Keratinocyte (primary cell): Measurements from ENCODE around the gene CCDC92B. TPM values are rescaled to one million over a fixed set of nuclear protein-coding genes. Genes with fewer than 3 reads are reported as not detected.

Source experiments
- DNase-seq: peaks from one replicate; pipeline ENCODE4 v3.0.0-alpha.2; 2011; ENCODE audit warnings: low read depth, missing footprints, low spot score
- FAIRE-seq: peaks from 2 replicates; lab custom pipeline; 2011; peaks lifted over from hg19 to GRCh38; lab: Jason Lieb, UNC
- H2AFZ ChIP-seq: 2 replicates; pipeline ENCODE4 v1.6.0; 2012; ENCODE audit warnings: low read length, control low read depth, inconsistent platforms; ENCODE audit not compliant: control insufficient read depth
- H3K27ac ChIP-seq: 2 replicates; pipeline ENCODE4 v1.5.1; 2011; ENCODE audit warnings: low read length; ENCODE audit not compliant: control insufficient read depth, insufficient read depth
- H3K27me3 ChIP-seq: 3 replicates; pipeline ENCODE4 v1.6.0; 2011; ENCODE audit warnings: low read length; ENCODE audit not compliant: control insufficient read depth, insufficient read depth; ENCODE audit errors: extremely low read depth
- H3K36me3 ChIP-seq, 2 experiments: 2 replicates in 1 of 2; 3 replicates in 1 of 2; pipeline ENCODE4 v1.5.1; 2011; ENCODE audit warnings: low read length in 2 of 2, mild to moderate bottlenecking in 1 of 2; ENCODE audit not compliant: control insufficient read depth in 2 of 2, insufficient read depth in 2 of 2; ENCODE audit errors: extremely low read depth in 1 of 2
- H3K4me1 ChIP-seq: 3 replicates; pipeline ENCODE4 v1.5.1; 2011; ENCODE audit warnings: low read length; ENCODE audit not compliant: control insufficient read depth, insufficient read depth; ENCODE audit errors: extremely low read depth
- H3K4me2 ChIP-seq: 3 replicates; pipeline ENCODE4 v1.6.0; 2011; ENCODE audit warnings: low read depth, low read length; ENCODE audit not compliant: control insufficient read depth, insufficient read depth; ENCODE audit errors: extremely low read depth
- H3K4me3 ChIP-seq, 3 experiments: fragments of 200-600 bp in 1 of 3; sonication (generic) in 1 of 3; 2 replicates in 2 of 3; 3 replicates in 1 of 3; pipeline ENCODE4 v1.5.1; 2011 to 2016; ENCODE audit warnings: low read length in 3 of 3, mild to moderate bottlenecking in 3 of 3, control low read depth in 2 of 3, inconsistent platforms in 1 of 3, low read depth in 1 of 3, mixed read lengths in 1 of 3, mixed run types in 1 of 3, moderate library complexity in 1 of 3; ENCODE audit not compliant: control insufficient read depth in 2 of 3, insufficient read depth in 2 of 3; ENCODE audit errors: extremely low read depth in 1 of 3
- H3K79me2 ChIP-seq: 2 replicates; pipeline ENCODE4 v1.6.0; 2012; ENCODE audit warnings: low read length; ENCODE audit not compliant: control insufficient read depth, insufficient read depth
- H3K9ac ChIP-seq: 3 replicates; pipeline ENCODE4 v1.6.0; 2011; ENCODE audit warnings: low read length; ENCODE audit not compliant: control insufficient read depth, insufficient read depth; ENCODE audit errors: extremely low read depth
- H3K9me1 ChIP-seq: 3 replicates; pipeline ENCODE4 v1.6.0; 2011; ENCODE audit warnings: low read length; ENCODE audit not compliant: control insufficient read depth, insufficient read depth; ENCODE audit errors: extremely low read depth
- H3K9me3 ChIP-seq: 2 replicates; pipeline ENCODE4 v1.5.1; 2012; ENCODE audit warnings: low read depth, low read length; ENCODE audit not compliant: control insufficient read depth
- H4K20me1 ChIP-seq: 3 replicates; pipeline ENCODE4 v1.6.0; 2011; ENCODE audit warnings: low read length; ENCODE audit not compliant: control insufficient read depth, insufficient read depth; ENCODE audit errors: extremely low read depth
- CTCF ChIP-seq, 3 experiments: IDR thresholded peaks in 1 of 3; conservative IDR thresholded peaks in 1 of 3; optimal IDR thresholded peaks in 1 of 3; 2 replicates in 2 of 3; 3 replicates in 1 of 3; pipeline versions ENCODE3 to v1.5.1; 2011; ENCODE audit warnings: low read length in 3 of 3, mild to moderate bottlenecking in 3 of 3, moderate library complexity in 2 of 3, control low read depth in 1 of 3, inconsistent platforms in 1 of 3; ENCODE audit not compliant: insufficient read depth in 2 of 3; ENCODE audit errors: extremely low read depth in 1 of 3
- EZH2 ChIP-seq: IDR thresholded peaks from one replicate; pipeline ENCODE4 v1.6.1; 2012; ENCODE audit warnings: inconsistent platforms, mild to moderate bottlenecking, low read length, moderate library complexity
- dilution Hi-C: fragments of 300-500 bp; cut with MboI; formaldehyde crosslinking; loops from one replicate; pipeline ENCODE4 v1.7.0; 2020; ENCODE audit warnings: low sequenced_read_pairs; ENCODE audit not compliant: extremely low pct_ligation_motif_present
- polyA plus RNA-seq, 5 experiments: library from polyadenylated mRNA; depleted of rRNA in 3 of 5; stranded (reverse) in 3 of 5; stranded (forward) in 1 of 5; unstranded in 1 of 5; fragments of >200 nt; gene quantifications; 1 replicate in 1 of 5; 2 replicates in 3 of 5; 3 replicates in 1 of 5; pipeline versions ENCODE4 v1.2.1 to v1.2.3, GENCODE V29; 2011 to 2012; ENCODE audit warnings: missing spikeins in 2 of 5, low read depth in 1 of 5, low replicate concordance in 1 of 5

The CCDC92B gene
- polyA plus RNA-seq, 1 donor (not counting 4 experiments of a cell fraction or from before 2014, with no cell fraction given), result not detected

GRCh38 chr17:2745317-2746037, 4.0 kb downstream of the CCDC92B start:
- peaks cover 25% of the 10 kb centered on the region for H3K27me3 ChIP-seq
- no peaks in the 10 kb centered on the region for H3K36me3 ChIP-seq
- dilution Hi-C loops, result no loop called here
- H2AFZ ChIP-seq, result no peak overlapping the region
- peaks cover 2% of the 10 kb centered on the region for H4K20me1 ChIP-seq
- H3K4me1 ChIP-seq, result no peaks in the 10 kb centered on the region
- no peak overlapping the region for H3K4me3 ChIP-seq
- TF ChIP-seq EZH2 (no peak), CTCF (optimal IDR thresholded peaks at IDR 0.05 in 1 of 3, IDR thresholded peaks at IDR 0.05 in 1 of 3, conservative IDR thresholded peaks at IDR 0.05 in 1 of 3; ENCODE audit: extremely low read depth in 1 of 3, insufficient read depth in 2 of 3, low read length in 3 of 3) (no peak)
- H3K27ac ChIP-seq, result no peak overlapping the region
- no peak overlapping the region for H3K4me2 ChIP-seq
- no peak overlapping the region for H3K9ac ChIP-seq
- no peaks in the 10 kb centered on the region for H3K9me3 ChIP-seq
- no peaks in the 10 kb centered on the region for H3K79me2 ChIP-seq
- H3K9me1 ChIP-seq, result no peaks in the 10 kb centered on the region
- DNase-seq (no peak), FAIRE-seq (no peak)

- H3K79me2 ChIP-seq, result no peaks in the 10 kb centered on the region
- no peaks in the 10 kb centered on the region for H3K36me3 ChIP-seq
- DNase-seq, result no peak
- no peaks in the 10 kb centered on the region for H3K27me3 ChIP-seq
- TF ChIP-seq EZH2 (no peak), CTCF (optimal IDR thresholded peaks at IDR 0.05 in 1 of 3, IDR thresholded peaks at IDR 0.05 in 1 of 3, conservative IDR thresholded peaks at IDR 0.05 in 1 of 3; ENCODE audit: extremely low read depth in 1 of 3, insufficient read depth in 2 of 3, low read length in 3 of 3) (no peak)
- H3K9ac ChIP-seq, result no peak overlapping the region
- no peak overlapping the region for H3K27ac ChIP-seq
- H3K4me3 ChIP-seq, result no peak overlapping the region
- FAIRE-seq, result no peak
- H3K9me1 ChIP-seq, result no peaks in the 10 kb centered on the region
- H4K20me1 ChIP-seq, result no peaks in the 10 kb centered on the region
- peaks cover 4% of the 10 kb centered on the region for H3K4me1 ChIP-seq
- no peaks in the 10 kb centered on the region for H3K9me3 ChIP-seq
- H3K4me2 ChIP-seq, result no peak overlapping the region
- H2AFZ ChIP-seq, result no peak overlapping the region
- dilution Hi-C loops, result no loop called here
Measured at GRCh38 chr17:2737693-2738092, 11.8 kb downstream of the CCDC92B start.
